PC-9 (cell line): ENCODE measurements around the gene RHO. TPM values are rescaled to one million over a fixed set of nuclear protein-coding genes. Genes with fewer than 3 reads are reported as not detected.
"Not testable (repeated sequence)": the region's sequence is repeated elsewhere in the genome, so short reads cannot be mapped to it uniquely, and the experiment has no call there.

ENCODE experiments used
- BruUV-seq: library from RNA; stranded (reverse); fragments of 400-500 nt; replicated peaks from 2 replicates; lab custom pipeline; 2021; lab: Mats Ljungman, UMichigan
- CTCF ChIA-PET: fragments of 300-600 bp; sonication (Branson Sonifier 250); formaldehyde crosslinking; loops from one replicate; lab custom pipeline; 2022; ENCODE audit warnings: antibody characterized with exemption; lab: Charles Lee
- POLR2A ChIA-PET: fragments of 300-600 bp; sonication (Branson Sonifier 250); formaldehyde crosslinking; loops from one replicate; lab custom pipeline; 2022; ENCODE audit warnings: antibody characterized with exemption; ENCODE audit not compliant: unreplicated experiment; lab: Charles Lee
- DNase-seq, 2 experiments: peaks; one replicate each; pipeline versions ENCODE4 v3.0.0 to v3.0.0-alpha.2; 2015 to 2022; ENCODE audit warnings: mixed read lengths in 1 of 2
- H2AFZ ChIP-seq: fragments of 200-600 bp; sonication (generic); 2 replicates; pipeline ENCODE4 v1.8.1; 2017; ENCODE audit warnings: antibody characterized with exemption
- H3F3A ChIP-seq: fragments of 200-600 bp; sonication (generic); 2 replicates; pipeline ENCODE4 v1.8.1; 2017; ENCODE audit warnings: antibody characterized with exemption, mild to moderate bottlenecking, low read depth; ENCODE audit not compliant: insufficient read depth
- H3K27ac ChIP-seq: fragments of 200-600 bp; sonication (generic); 2 replicates; pipeline ENCODE4 v1.6.1; 2016; ENCODE audit warnings: mixed run types
- H3K27me3 ChIP-seq: fragments of 200-600 bp; sonication (generic); 2 replicates; pipeline ENCODE4 v1.6.1; 2016; ENCODE audit warnings: low read depth, mixed run types; ENCODE audit not compliant: insufficient read depth
- H3K36me3 ChIP-seq: fragments of 200-600 bp; sonication (generic); 2 replicates; pipeline ENCODE4 v1.6.1; 2016; ENCODE audit warnings: low read depth, mixed run types
- H3K4me1 ChIP-seq: fragments of 200-600 bp; sonication (generic); replicated peaks from 2 replicates; pipeline ENCODE4 v1.6.1; 2016; ENCODE audit warnings: mixed run types; ENCODE audit not compliant: insufficient read depth
- H3K4me2 ChIP-seq: fragments of 200-600 bp; sonication (generic); 2 replicates; pipeline ENCODE4 v1.6.1; 2017; ENCODE audit warnings: mixed run types
- H3K4me3 ChIP-seq: fragments of 200-600 bp; sonication (generic); 2 replicates; pipeline ENCODE4 v1.6.1; 2016; ENCODE audit warnings: mixed run types
- H3K79me2 ChIP-seq: fragments of 200-600 bp; sonication (generic); 2 replicates; pipeline ENCODE4 v1.6.1; 2017; ENCODE audit warnings: low read depth, mixed run types
- H3K9me2 ChIP-seq: fragments of 200-600 bp; sonication (generic); 2 replicates; pipeline ENCODE4 v1.8.1; 2017; ENCODE audit warnings: mild to moderate bottlenecking; ENCODE audit not compliant: insufficient read depth
- H3K9me3 ChIP-seq: fragments of 200-600 bp; sonication (generic); 2 replicates; pipeline ENCODE4 v1.8.1; 2016; ENCODE audit warnings: low read depth; ENCODE audit not compliant: insufficient read depth
- H4K20me1 ChIP-seq: fragments of 200-600 bp; sonication (generic); 2 replicates; pipeline ENCODE4 v1.8.1; 2017; ENCODE audit not compliant: insufficient read depth
- CTCF ChIP-seq: fragments of 200-600 bp; sonication (generic); conservative IDR thresholded peaks from 2 replicates; pipeline ENCODE4 v1.6.1; 2017; ENCODE audit warnings: mixed run types, antibody characterized with exemption, mild to moderate bottlenecking, moderate library complexity
- EZH2 ChIP-seq: fragments of 200-600 bp; sonication (generic); IDR thresholded peaks from 2 replicates; pipeline ENCODE4 v1.8.0; 2017; ENCODE audit warnings: antibody characterized with exemption, low read depth
- intact Hi-C: fragments of 100-400 bp; cut with micrococcal nuclease; formaldehyde crosslinking; loops from one replicate; pipeline ENCODE4 v1.10.0; 2022; ENCODE audit not compliant: unreplicated experiment
- total RNA-seq: library from RNA; stranded (reverse); gene quantifications from 2 replicates; pipeline ENCODE4 v1.2.3, GENCODE V29; 2021

RHO gene
- total RNA-seq, 1 experiment from 2014 or later = not detected

GRCh38 chr3:129543999-129544398 is 15.6 kb downstream of the RHO start:
- no peaks in the 10 kb centered on the region for H3K79me2 ChIP-seq
- no peak overlapping the region for H3K4me3 ChIP-seq
- no TSS peak for BruUV-seq
- no peaks in the 10 kb centered on the region for H3K9me3 ChIP-seq
- H3K4me2 ChIP-seq = no peak overlapping the region
- no peak overlapping the region for H2AFZ ChIP-seq
- H3K9me2 ChIP-seq = no peaks in the 10 kb centered on the region
- H3K27me3 ChIP-seq = no peaks in the 10 kb centered on the region
- H3F3A ChIP-seq = peaks cover 11% of the 10 kb centered on the region; the same call in 1 of the 2 replicates
- H3K4me1 ChIP-seq = peaks cover 2% of the 10 kb centered on the region; the same call in 1 of the 2 replicates
- no peaks in the 10 kb centered on the region for H4K20me1 ChIP-seq
- CTCF ChIA-PET = no interaction called here
- POLR2A ChIA-PET = no interaction called here
- H3K27ac ChIP-seq = no peak overlapping the region
- intact Hi-C loops = no loop called here
- TF ChIP-seq CTCF (no peak), EZH2 (no peak)
- no peaks in the 10 kb centered on the region for H3K36me3 ChIP-seq
- no peak for DNase-seq

- H3K79me2 ChIP-seq, H2AFZ ChIP-seq, H3K4me3 ChIP-seq, H3K9me3 ChIP-seq, CTCF ChIA-PET, H4K20me1 ChIP-seq, BruUV-seq, H3K27me3 ChIP-seq, H3K36me3 ChIP-seq, intact Hi-C loops, H3K9me2 ChIP-seq, H3K4me2 ChIP-seq, POLR2A ChIA-PET, DNase-seq, H3K27ac ChIP-seq: not testable (repeated sequence)
- Histone ChIP-seq H3F3A (peaks cover 11% of the 10 kb centered on the region; the same call in 1 of the 2 replicates), H3K4me1 (peaks cover 14% of the 10 kb centered on the region)
These were observed 17.5 kb downstream of the RHO start for GRCh38 chr3:129545951-129546350.

DNA sequence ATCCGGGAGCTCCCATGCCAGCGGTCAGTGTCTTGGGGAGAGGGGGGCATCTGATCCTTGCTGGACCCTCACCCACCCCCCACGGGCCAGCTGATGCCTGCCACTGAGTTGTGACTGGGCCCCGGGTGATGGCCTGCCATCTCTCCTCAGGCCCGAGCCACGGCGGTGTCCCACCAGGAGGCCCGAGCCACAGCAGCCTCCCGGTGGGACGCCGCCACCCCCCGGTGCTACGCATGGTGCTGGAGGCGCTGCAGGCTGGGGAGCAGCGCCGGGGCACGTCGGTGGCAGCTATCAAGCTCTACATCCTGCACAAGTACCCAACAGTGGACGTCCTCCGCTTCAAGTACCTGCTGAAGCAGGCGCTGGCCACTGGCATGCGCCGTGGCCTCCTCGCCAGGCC is 18.8 kb downstream of the RHO start:
- intact Hi-C loops = no loop called here
- H3K27ac ChIP-seq = no peak overlapping the region
- H3K27me3 ChIP-seq = no peaks in the 10 kb centered on the region
- H3K4me2 ChIP-seq = no peak overlapping the region
- peaks cover 14% of the 10 kb centered on the region for H3K4me1 ChIP-seq
- no peaks in the 10 kb centered on the region for H3K9me3 ChIP-seq
- ChIA-PET POLR2A (no interaction called here), CTCF (no interaction called here)
- no peaks in the 10 kb centered on the region for H3K79me2 ChIP-seq
- no peak overlapping the region for H2AFZ ChIP-seq
- peaks cover 11% of the 10 kb centered on the region; the same call in 1 of the 2 replicates for H3F3A ChIP-seq
- no peak overlapping the region for H3K4me3 ChIP-seq
- no peaks in the 10 kb centered on the region for H4K20me1 ChIP-seq
- TF ChIP-seq CTCF (no peak), EZH2 (no peak)
- no peaks in the 10 kb centered on the region for H3K36me3 ChIP-seq
- BruUV-seq = no TSS peak
- H3K9me2 ChIP-seq = no peaks in the 10 kb centered on the region
- DNase-seq = no peak
